T-helper 9 cell (primary cell): ENCODE results near the gene GRIA1.

ENCODE experiments used
- DNase-seq: peaks from one replicate; pipeline ENCODE4 v3.0.0-alpha.2; 2020

Gene GRIA1

GRCh38 chr5:153500178-153500577 lies 9.7 kb downstream of the GRIA1 start:
- no peak for DNase-seq

GRCh38 chr5:153504726-153505125 lies 14.3 kb downstream of the GRIA1 start:
- DNase-seq, result no peak

GRCh38 chr5:153508700-153509099 lies 18.2 kb downstream of the GRIA1 start:
- DNase-seq, result no peak

GRCh38 chr5:153511622-153512021 lies 21.2 kb downstream of the GRIA1 start:
- no peak for DNase-seq

GRCh38 chr5:153513156-153513555 lies 22.7 kb downstream of the GRIA1 start:
- no peak for DNase-seq

- no peak for DNase-seq
Observed at GRCh38 chr5:153515301-153515700, 24.8 kb downstream of the GRIA1 start.

GRCh38 chr5:153516504-153517240 lies 26.2 kb downstream of the GRIA1 start:
- no peak for DNase-seq

GRCh38 chr5:153517241-153517611 lies 26.8 kb downstream of the GRIA1 start:
- no peak for DNase-seq

- no peak for DNase-seq
Observed at GRCh38 chr5:153520137-153520536, 29.7 kb downstream of the GRIA1 start.

GRCh38 chr5:153520952-153521351 lies 30.5 kb downstream of the GRIA1 start:
- no peak for DNase-seq

GRCh38 chr5:153523211-153523610 lies 32.7 kb downstream of the GRIA1 start:
- DNase-seq, result no peak

- no peak for DNase-seq
Observed at GRCh38 chr5:153523831-153524230, 33.4 kb downstream of the GRIA1 start.

- no peak for DNase-seq
Observed at GRCh38 chr5:153525536-153525935, 35.1 kb downstream of the GRIA1 start.

GRCh38 chr5:153530357-153531143 lies 40.1 kb downstream of the GRIA1 start:
- no peak for DNase-seq

GRCh38 chr5:153533546-153533945 lies 43.1 kb downstream of the GRIA1 start:
- DNase-seq, result no peak

GRCh38 chr5:153534102-153534501 lies 43.6 kb downstream of the GRIA1 start:
- DNase-seq, result no peak

GRCh38 chr5:153537207-153537606 lies 46.7 kb downstream of the GRIA1 start:
- DNase-seq, result no peak

GRCh38 chr5:153539983-153540382 lies 49.5 kb downstream of the GRIA1 start:
- DNase-seq, result no peak

- no peak for DNase-seq
Observed at GRCh38 chr5:153542536-153542935, 52.1 kb downstream of the GRIA1 start.

GRCh38 chr5:153543288-153543687 lies 52.8 kb downstream of the GRIA1 start:
- no peak for DNase-seq

- no peak for DNase-seq
Observed at GRCh38 chr5:153543959-153544470, 53.5 kb downstream of the GRIA1 start.

GRCh38 chr5:153544706-153545105 lies 54.2 kb downstream of the GRIA1 start:
- DNase-seq, result no peak

- DNase-seq, result no peak
Observed at GRCh38 chr5:153546566-153546965, 56.1 kb downstream of the GRIA1 start.

- DNase-seq, result no peak
Observed at GRCh38 chr5:153551537-153552079, 61.1 kb downstream of the GRIA1 start.
